ENCODE results near the gene CBLIF.
A peak's percentile ranks its signal among the peaks of the same experiment; 100 is the strongest.
"Not testable (repeated sequence)": the region's sequence is repeated elsewhere in the genome, so short reads cannot be mapped to it uniquely, and the experiment has no call there.

CBLIF gene

DNA sequence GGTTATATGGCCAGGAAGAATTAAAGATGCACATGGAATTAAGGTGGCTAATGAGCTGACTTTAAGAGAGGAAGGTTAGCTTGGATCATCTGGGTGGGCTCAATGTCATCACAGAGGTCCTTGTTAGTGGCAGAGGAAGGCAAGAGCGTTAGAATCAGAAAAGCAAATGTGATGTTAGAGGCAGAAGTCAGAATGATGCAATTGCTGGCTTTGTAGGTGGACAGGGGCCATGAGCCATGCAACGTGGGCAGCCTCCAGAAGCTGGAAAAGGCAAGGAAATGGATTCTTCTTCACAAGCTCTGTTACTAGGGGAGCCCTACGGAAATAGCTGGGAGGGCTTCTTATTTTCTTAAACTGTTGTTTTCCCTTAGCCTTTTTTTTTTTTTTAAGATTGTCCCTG lies 2.3 kb upstream of the CBLIF start:
- no peak for DNase-seq (ENCODE audit: low spot score)

GRCh38 chr11:59846556-59846955 lies 1.3 kb upstream of the CBLIF start:
- no peak for DNase-seq (ENCODE audit: low spot score)

DNA sequence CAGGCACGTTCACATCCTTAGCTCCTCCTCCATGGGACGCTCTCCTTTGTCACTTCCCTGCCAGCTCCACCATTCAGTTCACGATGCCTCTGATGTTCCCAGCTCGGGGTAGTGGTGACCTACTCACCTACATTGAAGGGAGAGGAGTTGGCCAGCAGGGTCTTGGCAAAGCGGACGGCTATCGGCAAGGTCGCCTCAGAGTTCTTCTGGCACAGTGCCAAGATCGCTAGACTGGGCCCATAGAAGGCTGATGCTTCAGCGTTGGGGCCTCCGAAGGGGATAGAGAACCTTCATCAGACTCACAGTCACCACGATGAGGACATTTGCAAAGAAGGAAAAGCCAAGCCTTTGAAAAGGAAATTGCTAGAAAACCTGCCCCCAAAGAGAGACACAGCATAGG lies 3.0 kb downstream of the CBLIF start:
- DNase-seq (ENCODE audit: low spot score) = no peak

GRCh38 chr11:59841514-59841913 lies 3.8 kb downstream of the CBLIF start:
- no peak for DNase-seq (ENCODE audit: low spot score)

- DNase-seq (ENCODE audit: low spot score) = no peak
Observed at GRCh38 chr11:59839615-59840014, 5.7 kb downstream of the CBLIF start.

DNA sequence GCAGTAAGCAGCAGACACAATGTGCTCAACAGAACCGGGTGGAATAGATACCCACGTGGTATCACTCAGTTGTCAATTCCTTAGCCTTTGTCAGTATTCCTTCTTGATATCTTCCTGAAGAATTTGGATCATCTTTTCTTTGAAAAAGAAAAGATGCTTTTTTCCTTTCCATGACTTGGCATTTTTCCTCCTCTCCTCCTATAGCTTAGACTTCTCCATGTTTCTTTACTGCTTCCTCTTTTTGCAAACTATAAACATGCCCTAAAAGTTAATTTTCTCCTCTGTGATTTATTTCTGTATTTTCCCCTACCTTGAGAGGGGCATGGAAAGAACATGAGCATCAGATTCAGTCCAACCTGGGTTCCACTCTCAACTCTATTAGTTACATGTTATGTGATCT lies 11.7 kb downstream of the CBLIF start:
- no peak for DNase-seq (ENCODE audit: low spot score)

DNA sequence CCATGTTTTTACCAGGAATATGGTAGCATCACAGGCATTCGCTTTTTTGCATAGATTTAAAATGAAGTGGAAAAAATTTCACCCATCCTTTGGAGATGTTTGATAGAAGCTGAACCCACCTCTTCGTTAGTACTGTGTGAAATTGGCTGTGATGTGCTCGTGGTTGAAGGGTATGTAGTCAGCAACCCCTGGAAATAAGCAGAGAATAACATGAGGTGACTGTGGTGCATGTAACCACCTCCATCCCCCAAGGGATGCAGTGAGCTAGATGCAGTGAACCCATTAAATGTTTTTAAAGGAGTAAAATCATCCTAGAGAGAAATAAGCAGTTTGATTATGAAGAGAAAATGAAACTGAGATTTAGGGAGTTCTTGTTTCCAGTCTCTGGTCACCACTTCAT lies 15.9 kb downstream of the CBLIF start:
- DNase-seq (ENCODE audit: low spot score) = no peak

DNA sequence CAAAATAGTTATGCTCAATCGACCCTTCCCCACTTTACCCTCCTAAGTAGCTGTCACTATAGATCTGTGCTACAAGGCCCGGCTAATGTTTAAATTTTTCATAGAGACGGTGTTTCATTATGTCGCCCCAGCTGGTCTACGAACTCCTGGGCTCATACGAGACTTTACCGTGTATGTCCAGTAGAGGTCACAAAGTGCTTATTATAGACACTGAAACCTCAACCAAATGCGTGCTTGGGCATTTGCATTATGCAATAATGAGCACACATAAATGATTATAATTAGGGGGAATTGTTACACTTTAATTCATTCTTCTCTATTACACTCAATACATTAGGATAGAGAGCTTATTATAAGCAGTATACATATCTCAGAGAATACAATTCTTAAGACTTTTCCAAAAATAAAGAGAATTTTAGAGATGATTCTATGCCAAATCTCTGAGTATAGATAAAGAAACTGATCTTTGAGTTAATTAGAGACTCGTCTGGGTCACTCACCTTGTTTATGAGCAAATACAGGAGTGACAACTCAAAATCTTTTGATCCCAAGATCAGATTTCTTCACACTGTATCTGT lies 22.2 kb downstream of the CBLIF start:
- DNase-seq (ENCODE audit: low spot score) = peak; percentile 47

DNA sequence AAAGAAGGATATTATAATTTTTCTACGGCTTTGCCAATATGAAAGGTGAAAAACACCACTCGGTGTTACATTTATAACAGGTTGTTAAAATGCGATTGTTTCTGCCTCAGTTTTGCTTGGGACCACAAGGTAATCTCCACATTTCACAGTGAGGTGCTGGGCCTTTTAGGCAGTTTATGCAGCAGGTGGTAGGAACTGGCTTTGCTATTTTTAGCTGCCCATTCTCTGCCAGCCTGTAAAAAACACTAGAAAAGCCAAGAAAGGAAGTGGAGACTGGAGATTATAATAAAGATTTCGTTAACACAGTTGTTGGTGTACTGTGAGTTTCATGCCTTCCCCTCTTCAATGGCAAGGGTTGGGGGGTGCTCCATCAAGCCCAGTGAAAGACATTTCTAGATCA lies 26.7 kb downstream of the CBLIF start:
- DNase-seq (ENCODE audit: low spot score) = no peak

- not testable (repeated sequence) for DNase-seq (ENCODE audit: low spot score)
Observed at GRCh38 chr11:59816434-59816833, 28.9 kb downstream of the CBLIF start.

DNA sequence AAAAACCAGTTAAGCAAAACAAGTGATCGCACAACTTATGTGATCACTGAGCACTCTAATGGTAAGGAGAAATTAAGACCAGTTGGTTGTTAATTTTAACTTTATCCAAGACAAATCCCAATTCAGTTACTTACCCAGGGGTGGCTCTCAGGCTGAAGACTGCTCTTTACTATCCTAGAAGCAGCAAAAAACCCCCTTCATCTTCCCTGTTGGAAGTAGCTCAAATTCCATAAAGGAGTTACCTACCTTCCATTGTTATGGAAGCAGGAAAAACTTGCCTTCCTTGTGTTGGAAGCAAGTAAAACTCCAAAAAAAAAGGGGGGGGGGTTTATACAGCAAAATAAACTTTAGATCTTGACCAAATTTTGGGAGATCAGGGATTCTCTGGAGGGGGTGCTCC lies 29.5 kb downstream of the CBLIF start:
- no peak for DNase-seq (ENCODE audit: low spot score)

- no peak for DNase-seq (ENCODE audit: low spot score)
Observed at GRCh38 chr11:59814021-59814420, 31.3 kb downstream of the CBLIF start.

DNA sequence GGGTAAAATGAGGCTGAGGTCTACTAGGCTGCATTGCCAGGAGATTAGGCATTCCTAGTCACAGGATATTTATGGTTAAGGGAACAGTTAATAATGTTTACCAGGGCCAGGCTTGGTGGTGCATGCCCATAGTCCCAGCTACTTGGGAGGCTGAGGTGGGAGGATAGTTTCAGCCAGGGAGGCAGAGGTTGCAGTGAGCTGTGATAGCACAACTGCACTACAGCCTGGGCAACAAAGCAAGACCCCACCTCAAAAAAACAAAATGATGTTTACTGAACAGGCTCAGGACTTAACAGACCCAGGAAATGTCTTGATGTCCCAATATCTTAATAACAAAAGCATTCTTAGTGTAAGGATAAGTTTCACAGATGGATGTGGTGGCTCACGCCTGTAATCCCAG lies 31.9 kb downstream of the CBLIF start:
- no peak for DNase-seq (ENCODE audit: low spot score)

DNA sequence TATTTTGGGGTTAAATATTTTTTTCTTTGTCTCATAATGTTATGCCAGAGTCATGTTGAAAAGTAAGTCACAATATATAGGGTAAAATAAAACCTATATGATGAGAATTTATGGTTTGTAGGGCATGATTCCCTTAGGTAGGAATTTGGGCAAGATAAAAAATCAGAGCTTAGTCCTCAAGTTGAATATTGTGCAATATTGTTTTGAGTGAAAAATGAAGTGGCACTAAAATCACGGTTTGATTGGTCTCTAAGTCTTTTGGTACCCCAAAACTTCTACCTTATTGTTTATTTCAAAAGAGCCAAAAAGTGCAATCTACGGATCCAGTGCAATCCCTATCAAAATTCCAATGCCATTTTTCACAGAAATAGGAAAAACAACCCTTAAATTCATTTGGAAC lies 33.1 kb downstream of the CBLIF start:
- no peak for DNase-seq (ENCODE audit: low spot score)

- DNase-seq (ENCODE audit: low spot score) = no peak
Observed at GRCh38 chr11:59810911-59811259, 34.4 kb downstream of the CBLIF start.

DNA sequence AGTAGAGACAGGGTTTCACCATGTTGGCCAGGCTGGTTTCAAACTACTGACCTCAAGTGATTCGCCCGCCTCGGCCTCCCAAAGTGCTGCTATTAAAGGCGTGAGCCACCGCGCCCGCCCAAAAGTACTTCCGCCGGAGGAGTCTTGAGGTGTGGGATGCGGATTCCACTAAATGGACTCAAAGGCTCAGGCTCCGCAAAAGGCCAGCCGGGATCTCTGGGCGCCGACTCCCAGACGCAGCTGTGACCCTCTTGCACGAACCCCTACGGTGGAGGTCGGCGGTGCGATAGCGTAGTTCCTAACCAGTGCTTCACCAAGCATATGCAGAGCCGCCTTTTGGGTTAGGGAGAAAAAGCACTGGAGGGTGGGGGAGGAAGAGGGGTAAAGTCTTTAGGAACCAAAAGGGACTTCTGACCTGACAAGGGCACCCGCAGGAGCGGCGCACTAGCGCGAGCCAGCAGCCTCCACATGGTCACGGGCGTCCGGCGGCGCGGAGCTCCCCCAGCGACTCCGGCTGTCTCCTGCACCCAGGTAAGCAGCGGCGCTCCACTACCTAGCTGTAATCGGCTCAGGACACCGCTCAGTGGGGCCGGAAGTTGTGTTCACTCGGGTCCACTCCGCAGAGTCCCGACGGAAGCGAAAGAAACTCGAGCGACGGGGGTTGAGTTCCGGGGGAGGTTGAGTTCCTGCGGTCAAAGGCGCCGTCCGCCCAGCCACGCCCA lies 34.9 kb downstream of the CBLIF start, which contains the start of gene MRPL16:
MRPL16 (minus strand) TSS at position 590 of the 722 bp plus-strand sequence; CDS start at position 470, 120 bp downstream.
- peak; percentile 89 for DNase-seq (ENCODE audit: low spot score)

DNA sequence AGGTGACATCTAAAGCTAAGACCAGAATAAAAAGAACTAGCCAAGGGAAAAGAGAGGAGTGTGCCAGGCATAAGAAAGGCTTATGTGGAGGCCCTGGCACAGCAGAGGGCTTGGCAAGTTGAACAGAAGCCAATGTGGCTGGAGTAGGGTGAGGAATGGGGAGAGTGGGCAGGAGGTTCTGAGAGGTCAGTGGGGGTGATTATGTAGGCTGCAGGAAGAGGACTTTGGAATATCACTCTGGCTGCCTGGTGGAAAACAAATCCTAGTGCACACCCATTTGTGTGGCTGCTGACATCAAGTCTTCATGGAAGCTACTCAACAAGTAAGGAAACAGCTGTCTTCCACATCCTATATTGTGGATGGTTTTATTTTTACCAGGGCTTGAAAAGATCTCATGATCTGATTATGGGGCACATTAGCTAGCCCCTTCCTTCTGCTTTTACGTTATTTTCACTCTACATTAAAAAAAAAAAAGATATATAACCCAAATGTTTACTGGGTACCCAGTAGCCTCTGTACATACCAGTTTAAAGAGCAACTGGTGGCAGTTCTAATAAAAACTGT lies 38.2 kb downstream of the CBLIF start:
- no peak for DNase-seq (ENCODE audit: low spot score)

GRCh38 chr11:59804061-59804460 lies 41.2 kb downstream of the CBLIF start:
- no peak for DNase-seq (ENCODE audit: low spot score)

GRCh38 chr11:59802639-59803176 lies 42.6 kb downstream of the CBLIF start:
- DNase-seq (ENCODE audit: low spot score) = peak; percentile 49

- peak; percentile 20 for DNase-seq (ENCODE audit: low spot score)
Observed at GRCh38 chr11:59801981-59802638, 43.2 kb downstream of the CBLIF start.

DNA sequence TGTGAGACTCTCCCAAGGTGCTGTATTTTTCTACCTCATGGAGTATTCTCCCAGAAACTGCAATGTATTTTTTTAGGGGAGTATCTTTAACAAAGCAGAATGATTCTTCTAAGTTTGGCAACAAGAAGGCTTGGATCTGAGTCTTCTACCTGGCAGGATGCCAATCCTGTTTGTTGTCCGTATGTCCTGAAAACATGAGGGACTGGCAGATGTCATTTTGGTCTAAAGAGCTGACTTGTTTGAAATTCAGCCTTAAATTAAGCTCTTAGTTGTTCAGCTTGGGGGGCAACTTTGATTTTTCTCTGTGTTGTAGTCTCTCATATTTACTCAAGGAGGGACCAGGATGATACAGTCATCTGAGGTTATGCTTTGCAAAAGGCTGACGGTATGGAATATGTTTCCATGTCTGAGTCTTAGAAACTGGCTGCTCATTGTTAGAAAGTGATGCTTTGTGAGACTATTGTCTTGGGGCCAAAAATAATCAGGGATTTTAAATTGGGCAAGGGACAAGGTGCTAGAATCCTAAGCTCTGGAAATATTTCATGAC lies 44.1 kb downstream of the CBLIF start:
- DNase-seq (ENCODE audit: low spot score) = no peak

- no peak for DNase-seq (ENCODE audit: low spot score)
Observed at GRCh38 chr11:59800390-59801025, 44.8 kb downstream of the CBLIF start.

All from AG08396 (cell line).